ENCODE data around the gene NOP16. TPM values are rescaled to one million over a fixed set of nuclear protein-coding genes. Genes with fewer than 3 reads are reported as not detected.

NOP16 gene
- total RNA-seq, 2 experiments from 2014 or later: 154 to 158 TPM

DNA sequence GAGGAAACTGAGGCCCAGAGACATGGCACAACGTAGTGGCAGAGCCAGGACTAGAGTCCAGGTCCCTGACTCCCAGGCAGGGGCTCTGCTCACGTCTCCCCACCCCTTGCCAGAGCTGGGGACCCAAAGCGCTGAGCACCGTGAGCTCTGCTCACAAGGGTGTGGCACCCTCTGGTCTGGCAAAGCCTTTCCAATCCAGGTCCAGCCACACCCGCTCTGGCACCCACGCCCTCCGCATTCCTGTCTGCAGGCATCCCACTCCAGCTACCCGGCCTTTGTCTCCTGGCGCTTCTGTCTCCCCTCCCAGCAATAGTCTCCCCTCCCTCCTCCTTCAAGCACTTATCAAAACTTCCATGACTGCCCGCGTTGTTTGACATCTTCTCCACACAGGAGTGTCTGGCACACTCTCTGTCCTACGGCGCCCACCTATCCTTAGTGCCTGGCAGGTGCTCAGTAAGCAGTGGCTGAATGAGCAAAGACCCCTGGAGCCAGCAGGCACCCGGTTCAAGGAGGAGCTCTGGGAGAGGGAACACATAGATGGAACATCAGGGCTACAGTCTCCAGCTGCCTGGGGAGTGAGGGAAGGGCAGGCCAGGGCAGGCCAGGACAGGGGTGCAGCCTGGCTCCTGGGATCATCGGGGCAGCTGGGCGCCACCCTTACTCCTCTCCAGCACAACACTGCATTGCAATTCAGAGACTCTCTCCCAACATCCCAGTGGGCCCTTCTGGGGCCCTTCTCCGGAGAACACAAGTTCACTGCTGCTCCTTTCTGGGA, 12.2 kb upstream of the NOP16 start:
- no peak for DNase-seq
- no peaks in the 10 kb centered on the region for H3K36me3 Mint-ChIP-seq
- H3K27me3 Mint-ChIP-seq: no peaks in the 10 kb centered on the region
- no peaks in the 10 kb centered on the region for H3K4me1 Mint-ChIP-seq
- no peak overlapping the region for H3K27ac Mint-ChIP-seq
- H3K9me3 Mint-ChIP-seq: no peaks in the 10 kb centered on the region
- H3K4me3 Mint-ChIP-seq: no peak overlapping the region

GRCh38 chr5:176397736-176398420, 9.5 kb upstream of the NOP16 start:
- no peaks in the 10 kb centered on the region for H3K36me3 Mint-ChIP-seq
- no peaks in the 10 kb centered on the region for H3K4me1 Mint-ChIP-seq
- no peak overlapping the region for H3K4me3 Mint-ChIP-seq
- H3K27me3 Mint-ChIP-seq: no peaks in the 10 kb centered on the region
- H3K9me3 Mint-ChIP-seq: no peaks in the 10 kb centered on the region
- no peak overlapping the region for H3K27ac Mint-ChIP-seq
- no peak for DNase-seq

DNA sequence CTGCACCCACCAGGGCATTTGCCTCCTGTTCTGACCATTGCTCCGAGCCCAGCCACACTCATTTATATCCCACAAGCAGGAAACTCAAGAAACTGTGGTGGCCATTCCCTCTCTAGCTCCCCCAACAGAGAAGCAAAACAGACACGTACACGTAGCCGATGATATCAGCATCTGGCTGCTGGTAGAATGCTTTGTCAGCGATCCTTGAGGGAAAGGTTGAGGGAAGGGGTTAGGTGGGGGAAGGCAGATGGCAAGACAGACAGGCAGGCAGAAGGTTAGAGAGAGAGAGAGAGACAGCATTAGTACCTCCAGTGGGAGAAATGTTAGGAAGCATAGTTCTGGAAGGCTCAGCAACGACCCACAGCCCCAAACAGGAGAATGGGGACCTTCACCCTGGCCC, 7.9 kb upstream of the NOP16 start:
- no peak for DNase-seq
- H3K4me3 Mint-ChIP-seq: no peak overlapping the region
- no peaks in the 10 kb centered on the region for H3K36me3 Mint-ChIP-seq
- no peak overlapping the region for H3K27ac Mint-ChIP-seq
- no peaks in the 10 kb centered on the region for H3K9me3 Mint-ChIP-seq
- H3K27me3 Mint-ChIP-seq: no peaks in the 10 kb centered on the region
- H3K4me1 Mint-ChIP-seq: peaks cover 1% of the 10 kb centered on the region

DNA sequence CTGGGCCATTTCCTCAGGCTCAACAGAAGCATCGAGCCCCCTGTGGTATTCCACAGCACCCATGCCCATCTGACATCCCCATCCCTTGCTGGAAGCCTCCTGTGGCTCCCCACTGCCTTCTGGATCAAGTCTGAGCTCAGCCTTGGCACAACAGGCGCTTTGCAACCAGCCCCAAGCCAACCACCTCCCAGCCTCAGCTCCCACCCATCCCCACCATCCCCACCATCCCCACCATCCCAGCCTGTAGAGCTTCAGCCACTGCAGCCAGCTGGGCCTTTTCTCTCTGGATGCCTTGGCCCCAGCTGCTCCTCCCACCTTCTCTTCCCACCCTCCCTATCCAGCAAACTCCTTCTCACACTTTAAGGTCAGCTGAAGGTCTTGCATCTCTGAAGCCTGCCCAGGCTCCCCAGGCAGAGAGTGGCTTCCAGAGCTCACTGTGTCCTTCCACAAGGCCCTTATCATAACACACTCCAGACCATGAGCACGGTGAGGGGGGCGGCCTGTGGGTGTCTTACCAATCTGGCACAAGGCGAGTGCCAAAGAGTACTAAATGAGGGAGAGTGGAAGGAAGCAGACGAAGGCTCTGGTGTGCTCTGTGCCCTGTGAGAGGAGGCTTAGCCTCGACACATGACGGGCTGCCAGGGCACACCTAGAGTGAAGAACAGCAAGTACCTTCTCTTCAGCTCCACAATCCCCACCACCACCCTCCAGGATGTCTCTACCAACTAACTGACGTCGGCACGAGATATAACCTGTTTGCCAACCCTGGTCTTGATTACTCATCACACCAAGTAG, 6.7 kb upstream of the NOP16 start:
- H3K4me1 Mint-ChIP-seq: peaks cover 1% of the 10 kb centered on the region
- no peaks in the 10 kb centered on the region for H3K27me3 Mint-ChIP-seq
- no peaks in the 10 kb centered on the region for H3K9me3 Mint-ChIP-seq
- H3K36me3 Mint-ChIP-seq: peaks cover 8% of the 10 kb centered on the region
- no peak for DNase-seq
- H3K27ac Mint-ChIP-seq: no peak overlapping the region
- H3K4me3 Mint-ChIP-seq: no peak overlapping the region

GRCh38 chr5:176394096-176394495, 5.7 kb upstream of the NOP16 start:
- Mint-ChIP-seq H3K4me1 (peaks cover 4% of the 10 kb centered on the region), H3K27ac (no peak overlapping the region), H3K9me3 (no peaks in the 10 kb centered on the region), H3K27me3 (no peaks in the 10 kb centered on the region), H3K4me3 (no peak overlapping the region), H3K36me3 (peaks cover 14% of the 10 kb centered on the region)
- DNase-seq: no peak

- Mint-ChIP-seq H3K4me1 (peaks cover 4% of the 10 kb centered on the region), H3K27me3 (no peaks in the 10 kb centered on the region), H3K4me3 (no peak overlapping the region), H3K9me3 (no peaks in the 10 kb centered on the region), H3K27ac (no peak overlapping the region), H3K36me3 (peaks cover 22% of the 10 kb centered on the region)
- no peak for DNase-seq
Measured at GRCh38 chr5:176392526-176392925, 4.1 kb upstream of the NOP16 start.

GRCh38 chr5:176391999-176392398, 3.6 kb upstream of the NOP16 start:
- Mint-ChIP-seq H3K4me3 (no peak overlapping the region), H3K36me3 (peaks cover 28% of the 10 kb centered on the region), H3K9me3 (no peaks in the 10 kb centered on the region), H3K4me1 (peaks cover 7% of the 10 kb centered on the region), H3K27ac (no peak overlapping the region), H3K27me3 (no peaks in the 10 kb centered on the region)
- no peak for DNase-seq

DNA sequence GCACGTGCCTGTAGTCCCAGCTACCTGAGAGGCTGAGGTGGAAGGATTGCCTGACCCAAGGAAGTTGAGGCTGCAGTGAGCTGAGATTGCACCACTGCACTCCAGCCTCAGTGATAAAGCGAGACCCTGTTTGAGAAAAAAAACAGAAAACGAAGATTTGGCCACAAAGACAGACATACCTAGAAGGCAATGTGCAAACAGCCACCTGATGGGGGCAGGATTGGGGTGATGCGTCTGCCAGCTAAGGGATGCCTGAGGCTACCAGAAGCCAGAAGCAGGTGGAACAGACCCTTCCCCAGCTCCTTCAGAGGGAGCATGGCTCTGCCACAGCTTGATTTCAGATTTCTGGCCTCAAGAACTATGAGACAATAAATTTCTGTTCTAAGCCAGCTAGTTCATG, 3.1 kb upstream of the NOP16 start:
- Mint-ChIP-seq H3K36me3 (peaks cover 33% of the 10 kb centered on the region), H3K9me3 (no peaks in the 10 kb centered on the region), H3K27me3 (no peaks in the 10 kb centered on the region), H3K27ac (no peak overlapping the region), H3K4me1 (peaks cover 12% of the 10 kb centered on the region), H3K4me3 (no peak overlapping the region)
- no peak for DNase-seq

GRCh38 chr5:176389135-176390123, 1.0 kb upstream of the NOP16 start:
- H3K36me3 Mint-ChIP-seq: peaks cover 48% of the 10 kb centered on the region
- DNase-seq: no peak
- peak overlapping the region; percentile 98 for H3K4me3 Mint-ChIP-seq
- H3K9me3 Mint-ChIP-seq: no peaks in the 10 kb centered on the region
- peaks cover 27% of the 10 kb centered on the region for H3K4me1 Mint-ChIP-seq
- H3K27ac Mint-ChIP-seq: peak overlapping the region; percentile 100
- H3K27me3 Mint-ChIP-seq: no peaks in the 10 kb centered on the region

DNA sequence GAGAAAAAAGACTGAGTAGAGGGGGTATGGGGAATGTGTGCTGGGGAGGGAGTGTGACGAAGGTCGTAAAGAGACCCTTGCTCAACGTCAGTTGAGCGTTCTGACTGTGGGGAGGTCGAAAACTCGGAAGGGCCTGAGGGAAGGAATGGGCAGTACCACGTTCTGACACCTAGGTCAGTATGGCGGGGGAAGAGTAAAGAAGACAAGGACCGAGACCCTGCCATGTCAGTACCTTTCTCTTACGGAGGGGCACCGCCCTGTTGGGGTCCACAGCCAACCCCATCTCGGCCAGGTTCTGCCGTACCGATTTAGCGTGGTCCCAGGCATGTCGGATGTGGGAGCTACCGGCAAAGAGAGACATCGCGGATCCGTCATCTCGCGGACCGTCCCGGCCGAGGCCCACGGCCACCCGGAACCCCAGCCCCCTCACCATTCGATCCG, 375 bp downstream of the NOP16 start:
- peaks cover 27% of the 10 kb centered on the region for H3K4me1 Mint-ChIP-seq
- H3K4me3 Mint-ChIP-seq: peak overlapping the region; percentile 98
- peaks cover 53% of the 10 kb centered on the region for H3K36me3 Mint-ChIP-seq
- H3K27ac Mint-ChIP-seq: peak overlapping the region; percentile 100
- no peak for DNase-seq
- H3K9me3 Mint-ChIP-seq: no peaks in the 10 kb centered on the region
- H3K27me3 Mint-ChIP-seq: no peaks in the 10 kb centered on the region

GRCh38 chr5:176387384-176387925, 943 bp downstream of the NOP16 start:
- H3K9me3 Mint-ChIP-seq: no peaks in the 10 kb centered on the region
- peaks cover 27% of the 10 kb centered on the region for H3K4me1 Mint-ChIP-seq
- H3K27ac Mint-ChIP-seq: peak overlapping the region; percentile 100
- H3K36me3 Mint-ChIP-seq: peaks cover 55% of the 10 kb centered on the region
- no peaks in the 10 kb centered on the region for H3K27me3 Mint-ChIP-seq
- peak overlapping the region; percentile 98 for H3K4me3 Mint-ChIP-seq
- DNase-seq: no peak

GRCh38 chr5:176386491-176386890, 1.9 kb downstream of the NOP16 start:
- peak overlapping the region; percentile 98 for H3K4me3 Mint-ChIP-seq
- no peaks in the 10 kb centered on the region for H3K9me3 Mint-ChIP-seq
- H3K4me1 Mint-ChIP-seq: peaks cover 26% of the 10 kb centered on the region
- no peaks in the 10 kb centered on the region for H3K27me3 Mint-ChIP-seq
- H3K36me3 Mint-ChIP-seq: peaks cover 63% of the 10 kb centered on the region
- H3K27ac Mint-ChIP-seq: peak overlapping the region; percentile 18
- DNase-seq: no peak

DNA sequence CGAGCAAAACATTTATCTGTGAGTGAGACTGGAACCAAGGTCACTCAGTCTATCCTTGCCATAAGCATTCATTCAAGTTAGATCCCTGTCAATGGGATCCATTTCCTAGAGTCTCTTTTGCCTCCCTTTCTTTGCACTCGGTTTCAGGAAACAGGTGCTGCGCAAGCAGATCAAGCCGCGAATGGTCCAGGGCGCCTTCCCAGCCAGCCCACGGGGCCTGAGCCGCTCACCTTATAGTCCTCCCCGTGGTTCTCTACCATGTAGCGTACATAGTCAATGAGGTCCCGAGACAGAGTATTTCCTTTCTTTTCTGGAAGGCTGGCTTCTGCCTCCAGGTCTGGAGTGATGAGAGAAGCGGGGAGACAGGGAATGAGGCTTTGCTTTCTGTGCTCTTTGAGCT, 3.4 kb downstream of the NOP16 start:
- H3K9me3 Mint-ChIP-seq: no peaks in the 10 kb centered on the region
- no peak overlapping the region for H3K4me3 Mint-ChIP-seq
- no peaks in the 10 kb centered on the region for H3K27me3 Mint-ChIP-seq
- no peak overlapping the region for H3K27ac Mint-ChIP-seq
- H3K36me3 Mint-ChIP-seq: peaks cover 55% of the 10 kb centered on the region
- peaks cover 26% of the 10 kb centered on the region for H3K4me1 Mint-ChIP-seq
- no peak for DNase-seq

- Mint-ChIP-seq H3K27me3 (no peaks in the 10 kb centered on the region), H3K4me1 (peaks cover 23% of the 10 kb centered on the region), H3K9me3 (no peaks in the 10 kb centered on the region), H3K4me3 (no peak overlapping the region), H3K27ac (no peak overlapping the region), H3K36me3 (peaks cover 57% of the 10 kb centered on the region)
- DNase-seq: no peak
Measured at GRCh38 chr5:176384366-176384930, 4.0 kb downstream of the NOP16 start.
